ENCODE measurements around the gene ADSL. TPM values are rescaled to one million over a fixed set of nuclear protein-coding genes. Genes with fewer than 3 reads are reported as not detected.

Gene ADSL
- total RNA-seq, 1 experiment from 2014 or later = 203 TPM

GRCh38 chr22:40324468-40325305 lies 21.6 kb upstream of the ADSL start:
- in situ Hi-C loops (cut with HindIII; ENCODE audit: low pct_unique_long_range_greater_than_20kb, low sequenced_read_pairs) = loop anchor here (10.0 kb wide), 1 partner anchor 90 kb away; no protein-coding TSS in a partner anchor
- no peak for DNase-seq (ENCODE audit: low read depth)

GRCh38 chr22:40325315-40325714 lies 21.0 kb upstream of the ADSL start:
- in situ Hi-C loops (cut with HindIII; ENCODE audit: low pct_unique_long_range_greater_than_20kb, low sequenced_read_pairs) = loop anchor here (10.0 kb wide), 1 partner anchor 91 kb away; no protein-coding TSS in a partner anchor
- DNase-seq (ENCODE audit: low read depth) = no peak

- DNase-seq (ENCODE audit: low read depth) = peak; percentile 16
- in situ Hi-C loops (cut with HindIII; ENCODE audit: low pct_unique_long_range_greater_than_20kb, low sequenced_read_pairs) = loop anchor here (10.0 kb wide), 1 partner anchor 92 kb away; no protein-coding TSS in a partner anchor
Observed at GRCh38 chr22:40326905-40327735, 19.2 kb upstream of the ADSL start.

- DNase-seq (ENCODE audit: low read depth) = no peak
- in situ Hi-C loops (cut with HindIII; ENCODE audit: low pct_unique_long_range_greater_than_20kb, low sequenced_read_pairs) = loop anchor here (10.0 kb wide), 1 partner anchor 94 kb away; no protein-coding TSS in a partner anchor
Observed at GRCh38 chr22:40328546-40329456, 17.5 kb upstream of the ADSL start.

GRCh38 chr22:40329466-40329865 lies 16.8 kb upstream of the ADSL start:
- no peak for DNase-seq (ENCODE audit: low read depth)
- in situ Hi-C loops (cut with HindIII; ENCODE audit: low pct_unique_long_range_greater_than_20kb, low sequenced_read_pairs) = loop anchor here (10.0 kb wide), 1 partner anchor 95 kb away; no protein-coding TSS in a partner anchor

GRCh38 chr22:40330086-40330485 lies 16.2 kb upstream of the ADSL start:
- in situ Hi-C loops (cut with HindIII; ENCODE audit: low pct_unique_long_range_greater_than_20kb, low sequenced_read_pairs) = no loop called here
- no peak for DNase-seq (ENCODE audit: low read depth)

- in situ Hi-C loops (cut with HindIII; ENCODE audit: low pct_unique_long_range_greater_than_20kb, low sequenced_read_pairs) = no loop called here
- DNase-seq (ENCODE audit: low read depth) = no peak
Observed at GRCh38 chr22:40330615-40331014, 15.7 kb upstream of the ADSL start.

GRCh38 chr22:40331706-40332105 lies 14.6 kb upstream of the ADSL start:
- in situ Hi-C loops (cut with HindIII; ENCODE audit: low pct_unique_long_range_greater_than_20kb, low sequenced_read_pairs) = no loop called here

GRCh38 chr22:40332319-40332781 lies 13.9 kb upstream of the ADSL start:
- in situ Hi-C loops (cut with HindIII; ENCODE audit: low pct_unique_long_range_greater_than_20kb, low sequenced_read_pairs) = no loop called here
- DNase-seq (ENCODE audit: low read depth) = no peak

More at GRCh38 chr22:40331706-40332105, 14.6 kb upstream of the ADSL start:
- no peak for DNase-seq (ENCODE audit: low read depth)

GRCh38 chr22:40334060-40334459 lies 12.2 kb upstream of the ADSL start:
- DNase-seq (ENCODE audit: low read depth) = no peak
- in situ Hi-C loops (cut with HindIII; ENCODE audit: low pct_unique_long_range_greater_than_20kb, low sequenced_read_pairs) = no loop called here

GRCh38 chr22:40334899-40335298 lies 11.4 kb upstream of the ADSL start:
- no peak for DNase-seq (ENCODE audit: low read depth)
- in situ Hi-C loops (cut with HindIII; ENCODE audit: low pct_unique_long_range_greater_than_20kb, low sequenced_read_pairs) = no loop called here

GRCh38 chr22:40335358-40335757 lies 10.9 kb upstream of the ADSL start:
- no peak for DNase-seq (ENCODE audit: low read depth)
- in situ Hi-C loops (cut with HindIII; ENCODE audit: low pct_unique_long_range_greater_than_20kb, low sequenced_read_pairs) = no loop called here

GRCh38 chr22:40340044-40340443 lies 6.3 kb upstream of the ADSL start:
- no peak for DNase-seq (ENCODE audit: low read depth)
- in situ Hi-C loops (cut with HindIII; ENCODE audit: low pct_unique_long_range_greater_than_20kb, low sequenced_read_pairs) = no loop called here

- DNase-seq (ENCODE audit: low read depth) = no peak
- in situ Hi-C loops (cut with HindIII; ENCODE audit: low pct_unique_long_range_greater_than_20kb, low sequenced_read_pairs) = no loop called here
Observed at GRCh38 chr22:40341604-40342003, 4.7 kb upstream of the ADSL start.

- no peak for DNase-seq (ENCODE audit: low read depth)
- in situ Hi-C loops (cut with HindIII; ENCODE audit: low pct_unique_long_range_greater_than_20kb, low sequenced_read_pairs) = no loop called here
Observed at GRCh38 chr22:40342521-40342920, 3.8 kb upstream of the ADSL start.

- in situ Hi-C loops (cut with HindIII; ENCODE audit: low pct_unique_long_range_greater_than_20kb, low sequenced_read_pairs) = no loop called here
Observed at GRCh38 chr22:40345271-40345670, 1.0 kb upstream of the ADSL start.

GRCh38 chr22:40345815-40346184 lies 500 bp upstream of the ADSL start:
- DNase-seq (ENCODE audit: low read depth) = no peak
- in situ Hi-C loops (cut with HindIII; ENCODE audit: low pct_unique_long_range_greater_than_20kb, low sequenced_read_pairs) = no loop called here

More at GRCh38 chr22:40345271-40345670, 1.0 kb upstream of the ADSL start:
- peak; percentile 44 for DNase-seq (ENCODE audit: low read depth)

GRCh38 chr22:40347300-40347699 lies 1.0 kb downstream of the ADSL start:
- in situ Hi-C loops (cut with HindIII; ENCODE audit: low pct_unique_long_range_greater_than_20kb, low sequenced_read_pairs) = no loop called here
- DNase-seq (ENCODE audit: low read depth) = no peak
